K562 (cell line): ENCODE measurements around the gene C22orf42. TPM values are rescaled to one million over a fixed set of nuclear protein-coding genes. Genes with fewer than 3 reads are reported as not detected.

Experiments used
- STAT5B ChIP-seq: fragments of 250-450 bp; sonication (Bioruptor Pico); IDR thresholded peaks from 2 replicates; pipeline ENCODE4 v1.8.0; 2021; ENCODE audit warnings: mild to moderate bottlenecking, inconsistent platforms
- polyA plus RNA-seq, 8 experiments: library from polyadenylated mRNA; depleted of rRNA in 4 of 8; stranded (reverse) in 5 of 8; unstranded in 3 of 8; fragments of >200 nt; fragmentation: Nextera tagmentation in 2 of 8; fragmentation: Illumina TruSeq in 1 of 8; extraction: Ambion mirVana in 2 of 8; extraction: Trizol in 1 of 8; gene quantifications; 2 replicates each; pipeline versions ENCODE4 v1.2.1 to v1.2.3, GENCODE V29; 2011 to 2014; ENCODE audit warnings: inconsistent platforms in 1 of 8, missing spikeins in 1 of 8
- total RNA-seq, 7 experiments: library from RNA; depleted of rRNA in 6 of 7; stranded (reverse); fragments of >200 nt in 6 of 7; fragmentation: Illumina TruSeq in 2 of 7; extraction: Trizol in 2 of 7; gene quantifications; 2 replicates each; pipeline versions ENCODE4 v1.2.1 to v1.2.3, GENCODE V29; 2011 to 2021; ENCODE audit warnings: low replicate concordance in 1 of 7
- TF ChIP-seq, protein P1 (sequence below), 2 experiments: fragments of 450-650 bp; IDR thresholded peaks; 2 replicates each; pipeline ENCODE4 v1.6.1; 2016; ENCODE audit warnings: mild to moderate bottlenecking in 2 of 2, borderline replicate concordance in 1 of 2, low read depth in 1 of 2, moderate library complexity in 1 of 2
- TF ChIP-seq, protein P2 (sequence below), 2 experiments: fragments of 450-650 bp; IDR thresholded peaks; 2 replicates each; pipeline ENCODE4 v1.6.1; 2018; ENCODE audit warnings: mild to moderate bottlenecking in 2 of 2, low read depth in 1 of 2; ENCODE audit not compliant: partially characterized antibody in 2 of 2

C22orf42 gene
- total and polyA plus RNA-seq, 9 of the 15 experiments (the other 6 are each of a cell fraction or from before 2014, with no cell fraction given) = not detected

DNA sequence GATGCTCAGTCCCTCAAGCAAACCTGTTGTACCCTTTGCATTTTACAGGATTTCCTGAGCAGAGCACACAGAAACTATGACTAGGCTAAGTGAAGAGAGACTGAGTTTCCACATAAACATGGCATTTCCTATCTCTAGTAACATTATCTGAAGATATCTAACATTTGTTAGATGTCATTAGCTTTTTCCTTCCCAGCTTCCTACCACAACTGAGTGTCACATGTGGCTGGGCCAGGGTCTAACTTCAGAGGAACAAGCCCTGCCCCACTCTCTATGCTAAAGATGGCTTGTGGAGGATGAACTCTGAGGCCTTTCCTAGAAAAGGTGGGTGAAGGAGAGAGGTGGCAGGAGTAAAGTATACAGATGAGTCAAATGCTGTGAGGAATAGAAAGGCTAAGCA is 16.5 kb downstream of the C22orf42 start (continued):
- TF ChIP-seq, protein P1, sequence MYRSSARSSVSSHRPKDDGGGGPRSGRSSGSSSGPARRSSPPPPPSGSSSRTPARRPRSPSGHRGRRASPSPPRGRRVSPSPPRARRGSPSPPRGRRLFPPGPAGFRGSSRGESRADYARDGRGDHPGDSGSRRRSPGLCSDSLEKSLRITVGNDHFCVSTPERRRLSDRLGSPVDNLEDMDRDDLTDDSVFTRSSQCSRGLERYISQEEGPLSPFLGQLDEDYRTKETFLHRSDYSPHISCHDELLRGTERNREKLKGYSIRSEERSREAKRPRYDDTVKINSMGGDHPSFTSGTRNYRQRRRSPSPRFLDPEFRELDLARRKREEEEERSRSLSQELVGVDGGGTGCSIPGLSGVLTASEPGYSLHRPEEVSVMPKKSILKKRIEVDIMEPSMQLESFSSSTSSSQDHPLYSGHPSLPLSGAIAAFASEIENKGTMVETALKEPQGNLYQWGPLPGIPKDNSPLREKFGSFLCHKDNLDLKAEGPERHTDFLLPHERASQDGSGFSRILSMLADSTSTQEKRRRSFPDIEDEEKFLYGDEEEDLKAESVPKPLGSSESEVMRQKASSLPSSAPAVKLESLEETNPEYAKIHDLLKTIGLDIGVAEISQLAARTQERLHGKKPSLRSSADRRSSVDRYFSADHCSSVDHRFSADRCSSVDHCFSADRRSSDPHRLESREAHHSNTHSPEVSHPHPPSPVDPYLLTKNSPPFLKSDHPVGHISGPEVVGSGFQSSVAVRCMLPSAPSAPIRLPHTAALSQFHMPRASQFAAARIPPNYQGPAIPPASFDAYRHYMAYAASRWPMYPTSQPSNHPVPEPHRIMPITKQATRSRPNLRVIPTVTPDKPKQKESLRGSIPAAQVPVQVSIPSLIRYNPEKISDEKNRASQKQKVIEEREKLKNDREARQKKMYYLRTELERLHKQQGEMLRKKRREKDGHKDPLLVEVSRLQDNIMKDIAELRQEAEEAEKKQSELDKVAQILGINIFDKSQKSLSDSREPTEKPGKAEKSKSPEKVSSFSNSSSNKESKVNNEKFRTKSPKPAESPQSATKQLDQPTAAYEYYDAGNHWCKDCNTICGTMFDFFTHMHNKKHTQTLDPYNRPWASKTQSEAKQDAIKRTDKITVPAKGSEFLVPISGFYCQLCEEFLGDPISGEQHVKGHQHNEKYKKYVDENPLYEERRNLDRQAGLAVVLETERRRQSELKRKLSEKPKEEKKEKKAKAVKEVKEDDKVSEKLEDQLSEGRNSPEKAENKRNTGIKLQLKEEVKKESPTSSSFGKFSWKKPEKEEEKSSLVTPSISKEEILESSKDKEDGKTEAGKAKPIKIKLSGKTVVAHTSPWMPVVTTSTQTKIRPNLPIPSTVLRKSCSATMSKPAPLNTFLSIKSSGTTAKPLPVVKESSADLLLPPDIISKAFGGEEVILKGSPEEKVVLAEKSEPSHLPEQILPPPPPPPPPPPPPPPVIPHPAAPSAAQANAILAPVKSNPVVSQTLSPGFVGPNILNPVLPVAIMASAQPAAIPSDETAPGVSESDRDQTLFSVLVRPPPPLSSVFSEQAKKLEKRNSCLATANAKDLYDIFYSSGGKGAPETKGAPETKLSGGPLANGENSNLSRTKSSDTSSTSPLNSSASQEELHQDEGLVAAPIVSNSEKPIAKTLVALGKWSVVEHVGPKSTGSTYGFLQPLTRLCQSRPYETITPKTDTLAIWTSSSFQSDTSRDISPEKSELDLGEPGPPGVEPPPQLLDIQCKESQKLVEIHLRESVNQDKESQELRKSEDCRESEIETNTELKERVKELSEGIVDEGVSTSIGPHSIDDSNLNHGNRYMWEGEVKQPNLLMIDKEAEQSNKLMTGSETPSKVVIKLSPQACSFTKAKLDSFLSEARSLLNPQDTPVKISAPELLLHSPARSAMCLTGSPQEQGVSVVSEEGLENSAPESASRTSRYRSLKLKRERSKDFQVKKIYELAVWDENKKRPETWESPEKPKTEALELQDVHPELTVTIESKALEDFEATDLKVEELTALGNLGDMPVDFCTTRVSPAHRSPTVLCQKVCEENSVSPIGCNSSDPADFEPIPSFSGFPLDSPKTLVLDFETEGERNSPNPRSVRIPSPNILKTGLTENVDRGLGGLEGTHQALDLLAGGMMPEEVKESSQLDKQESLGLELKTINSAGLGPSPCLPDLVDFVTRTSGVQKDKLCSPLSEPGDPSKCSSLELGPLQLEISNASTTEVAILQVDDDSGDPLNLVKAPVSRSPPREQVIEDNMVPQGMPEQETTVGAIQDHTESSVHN (IDR thresholded peaks at IDR 0.05; ENCODE audit: borderline replicate concordance in 1 of 2, low read depth in 1 of 2) = no peak
- TF ChIP-seq STAT5B (CRISPR knock-in tag) = no peak
- TF ChIP-seq, protein P2, sequence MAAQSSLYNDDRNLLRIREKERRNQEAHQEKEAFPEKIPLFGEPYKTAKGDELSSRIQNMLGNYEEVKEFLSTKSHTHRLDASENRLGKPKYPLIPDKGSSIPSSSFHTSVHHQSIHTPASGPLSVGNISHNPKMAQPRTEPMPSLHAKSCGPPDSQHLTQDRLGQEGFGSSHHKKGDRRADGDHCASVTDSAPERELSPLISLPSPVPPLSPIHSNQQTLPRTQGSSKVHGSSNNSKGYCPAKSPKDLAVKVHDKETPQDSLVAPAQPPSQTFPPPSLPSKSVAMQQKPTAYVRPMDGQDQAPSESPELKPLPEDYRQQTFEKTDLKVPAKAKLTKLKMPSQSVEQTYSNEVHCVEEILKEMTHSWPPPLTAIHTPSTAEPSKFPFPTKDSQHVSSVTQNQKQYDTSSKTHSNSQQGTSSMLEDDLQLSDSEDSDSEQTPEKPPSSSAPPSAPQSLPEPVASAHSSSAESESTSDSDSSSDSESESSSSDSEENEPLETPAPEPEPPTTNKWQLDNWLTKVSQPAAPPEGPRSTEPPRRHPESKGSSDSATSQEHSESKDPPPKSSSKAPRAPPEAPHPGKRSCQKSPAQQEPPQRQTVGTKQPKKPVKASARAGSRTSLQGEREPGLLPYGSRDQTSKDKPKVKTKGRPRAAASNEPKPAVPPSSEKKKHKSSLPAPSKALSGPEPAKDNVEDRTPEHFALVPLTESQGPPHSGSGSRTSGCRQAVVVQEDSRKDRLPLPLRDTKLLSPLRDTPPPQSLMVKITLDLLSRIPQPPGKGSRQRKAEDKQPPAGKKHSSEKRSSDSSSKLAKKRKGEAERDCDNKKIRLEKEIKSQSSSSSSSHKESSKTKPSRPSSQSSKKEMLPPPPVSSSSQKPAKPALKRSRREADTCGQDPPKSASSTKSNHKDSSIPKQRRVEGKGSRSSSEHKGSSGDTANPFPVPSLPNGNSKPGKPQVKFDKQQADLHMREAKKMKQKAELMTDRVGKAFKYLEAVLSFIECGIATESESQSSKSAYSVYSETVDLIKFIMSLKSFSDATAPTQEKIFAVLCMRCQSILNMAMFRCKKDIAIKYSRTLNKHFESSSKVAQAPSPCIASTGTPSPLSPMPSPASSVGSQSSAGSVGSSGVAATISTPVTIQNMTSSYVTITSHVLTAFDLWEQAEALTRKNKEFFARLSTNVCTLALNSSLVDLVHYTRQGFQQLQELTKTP (IDR thresholded peaks at IDR 0.05; ENCODE audit: low read depth in 1 of 2, partially characterized antibody in 2 of 2) = no peak
